Panc1 (cell line): Measurements from ENCODE around the gene SYT12.

Experiments
- SIN3A ChIP-seq: IDR thresholded peaks from 2 replicates; pipeline ENCODE4 v1.6.1; 2012; ENCODE audit warnings: low read depth, mild to moderate bottlenecking, low read length, moderate library complexity, borderline replicate concordance; ENCODE audit not compliant: insufficient read depth
- TCF7L2 ChIP-seq: IDR thresholded peaks from 2 replicates; pipeline ENCODE4 v1.6.1; 2011; ENCODE audit warnings: mild to moderate bottlenecking, low read depth, low read length, inconsistent platforms
- TF ChIP-seq, protein P1 (sequence below): fragments of 450-650 bp; IDR thresholded peaks from 2 replicates; pipeline ENCODE4 v1.5.1; 2017; ENCODE audit warnings: mild to moderate bottlenecking

DNA sequence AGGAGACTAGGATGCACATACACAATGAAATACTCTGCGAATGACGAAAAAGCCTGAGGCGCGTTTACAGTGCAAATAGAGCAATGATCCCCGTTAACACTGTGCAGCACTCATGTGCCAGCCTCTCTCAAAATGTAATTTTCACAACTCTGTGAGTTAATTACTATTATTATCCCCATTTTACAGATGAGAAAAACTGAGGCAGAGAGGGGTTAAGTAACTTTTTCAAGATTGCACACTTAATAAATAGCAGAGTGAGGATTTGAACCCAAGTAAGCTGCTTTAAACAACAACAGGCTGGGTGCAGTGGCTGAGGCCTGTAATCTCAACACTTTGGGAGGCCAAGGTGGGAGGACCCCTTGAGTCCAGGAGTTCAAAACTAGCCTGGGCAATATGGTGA lies 21.6 kb upstream of the SYT12 start:
- TF ChIP-seq SIN3A (no peak), TCF7L2 (no peak)
- TF ChIP-seq, protein P1, sequence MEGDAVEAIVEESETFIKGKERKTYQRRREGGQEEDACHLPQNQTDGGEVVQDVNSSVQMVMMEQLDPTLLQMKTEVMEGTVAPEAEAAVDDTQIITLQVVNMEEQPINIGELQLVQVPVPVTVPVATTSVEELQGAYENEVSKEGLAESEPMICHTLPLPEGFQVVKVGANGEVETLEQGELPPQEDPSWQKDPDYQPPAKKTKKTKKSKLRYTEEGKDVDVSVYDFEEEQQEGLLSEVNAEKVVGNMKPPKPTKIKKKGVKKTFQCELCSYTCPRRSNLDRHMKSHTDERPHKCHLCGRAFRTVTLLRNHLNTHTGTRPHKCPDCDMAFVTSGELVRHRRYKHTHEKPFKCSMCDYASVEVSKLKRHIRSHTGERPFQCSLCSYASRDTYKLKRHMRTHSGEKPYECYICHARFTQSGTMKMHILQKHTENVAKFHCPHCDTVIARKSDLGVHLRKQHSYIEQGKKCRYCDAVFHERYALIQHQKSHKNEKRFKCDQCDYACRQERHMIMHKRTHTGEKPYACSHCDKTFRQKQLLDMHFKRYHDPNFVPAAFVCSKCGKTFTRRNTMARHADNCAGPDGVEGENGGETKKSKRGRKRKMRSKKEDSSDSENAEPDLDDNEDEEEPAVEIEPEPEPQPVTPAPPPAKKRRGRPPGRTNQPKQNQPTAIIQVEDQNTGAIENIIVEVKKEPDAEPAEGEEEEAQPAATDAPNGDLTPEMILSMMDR: no peak
